Measurements from ENCODE around the gene NKX1-1. TPM values are rescaled to one million over a fixed set of nuclear protein-coding genes. Genes with fewer than 3 reads are reported as not detected.

Gene NKX1-1
- total RNA-seq, 1 experiment from 2014 or later: not detected

DNA sequence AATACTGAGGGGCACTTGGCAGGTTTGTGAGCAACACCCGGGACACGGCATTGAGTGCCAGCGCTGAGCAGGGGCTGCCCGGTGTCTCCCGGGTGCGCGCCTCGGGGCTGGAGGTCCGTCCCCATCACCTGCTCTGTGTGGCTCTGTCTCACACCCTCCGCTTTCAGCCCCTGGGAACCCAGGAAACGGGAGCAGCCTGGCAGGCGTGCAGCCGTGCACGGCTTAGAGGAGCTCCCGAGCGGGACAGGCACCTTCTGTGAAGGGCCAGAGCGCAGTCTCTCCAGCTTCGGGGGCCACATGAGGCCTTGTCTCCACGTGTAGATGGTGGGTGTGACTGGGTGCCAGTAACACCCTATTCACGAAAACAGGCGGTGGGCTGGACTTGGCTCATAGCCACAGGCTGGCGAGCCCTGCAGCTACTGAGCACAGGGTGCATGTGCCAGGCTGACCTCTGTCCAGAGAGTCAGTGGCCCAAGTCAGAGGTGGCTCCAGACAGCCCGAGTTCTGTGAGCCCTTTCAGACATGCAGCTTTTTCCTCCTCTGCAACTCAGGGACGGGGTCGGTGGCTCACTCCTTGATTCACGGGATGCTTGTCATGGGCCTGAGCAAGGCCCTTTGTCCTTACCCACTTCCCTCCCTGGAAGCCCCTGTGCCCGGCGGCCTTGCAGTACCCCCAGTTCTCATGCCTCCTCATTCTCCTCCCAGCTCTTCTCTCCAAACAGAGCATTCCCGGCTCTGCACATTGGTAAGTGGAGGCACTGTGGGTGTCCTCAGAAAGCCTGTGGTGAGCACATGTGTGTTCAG, 35.7 kb downstream of the NKX1-1 start:
- Histone ChIP-seq H3K27me3 (ENCODE audit: insufficient read depth, low read depth) (no peaks in the 10 kb centered on the region), H3F3A (ENCODE audit: insufficient read depth, low read depth) (no peaks in the 10 kb centered on the region), H3K79me2 (ENCODE audit: low read depth) (no peaks in the 10 kb centered on the region), H3K27ac (no peak overlapping the region), H3K9me2 (ENCODE audit: insufficient read depth) (no peaks in the 10 kb centered on the region), H4K20me1 (ENCODE audit: insufficient read depth) (no peaks in the 10 kb centered on the region), H3K36me3 (ENCODE audit: low read depth) (no peaks in the 10 kb centered on the region), H3K4me3 (no peak overlapping the region), H3K9me3 (ENCODE audit: insufficient read depth, low read depth) (no peaks in the 10 kb centered on the region), H2AFZ (no peak overlapping the region), H3K4me2 (no peak overlapping the region), H3K4me1 (replicated peaks; ENCODE audit: insufficient read depth) (no peaks in the 10 kb centered on the region)
- POLR2A ChIA-PET (ENCODE audit: unreplicated experiment): no interaction called here
- no TSS peak for BruUV-seq (replicated peaks)
- intact Hi-C loops (cut with micrococcal nuclease; ENCODE audit: unreplicated experiment): no loop called here
- no peak for DNase-seq
- CTCF ChIA-PET: no interaction called here
- no peak for TF ChIP-seq EZH2 (IDR thresholded peaks at IDR 0.05; ENCODE audit: low read depth)
- TF ChIP-seq, protein P1, sequence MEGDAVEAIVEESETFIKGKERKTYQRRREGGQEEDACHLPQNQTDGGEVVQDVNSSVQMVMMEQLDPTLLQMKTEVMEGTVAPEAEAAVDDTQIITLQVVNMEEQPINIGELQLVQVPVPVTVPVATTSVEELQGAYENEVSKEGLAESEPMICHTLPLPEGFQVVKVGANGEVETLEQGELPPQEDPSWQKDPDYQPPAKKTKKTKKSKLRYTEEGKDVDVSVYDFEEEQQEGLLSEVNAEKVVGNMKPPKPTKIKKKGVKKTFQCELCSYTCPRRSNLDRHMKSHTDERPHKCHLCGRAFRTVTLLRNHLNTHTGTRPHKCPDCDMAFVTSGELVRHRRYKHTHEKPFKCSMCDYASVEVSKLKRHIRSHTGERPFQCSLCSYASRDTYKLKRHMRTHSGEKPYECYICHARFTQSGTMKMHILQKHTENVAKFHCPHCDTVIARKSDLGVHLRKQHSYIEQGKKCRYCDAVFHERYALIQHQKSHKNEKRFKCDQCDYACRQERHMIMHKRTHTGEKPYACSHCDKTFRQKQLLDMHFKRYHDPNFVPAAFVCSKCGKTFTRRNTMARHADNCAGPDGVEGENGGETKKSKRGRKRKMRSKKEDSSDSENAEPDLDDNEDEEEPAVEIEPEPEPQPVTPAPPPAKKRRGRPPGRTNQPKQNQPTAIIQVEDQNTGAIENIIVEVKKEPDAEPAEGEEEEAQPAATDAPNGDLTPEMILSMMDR (conservative IDR thresholded peaks at IDR 0.05): no peak

DNA sequence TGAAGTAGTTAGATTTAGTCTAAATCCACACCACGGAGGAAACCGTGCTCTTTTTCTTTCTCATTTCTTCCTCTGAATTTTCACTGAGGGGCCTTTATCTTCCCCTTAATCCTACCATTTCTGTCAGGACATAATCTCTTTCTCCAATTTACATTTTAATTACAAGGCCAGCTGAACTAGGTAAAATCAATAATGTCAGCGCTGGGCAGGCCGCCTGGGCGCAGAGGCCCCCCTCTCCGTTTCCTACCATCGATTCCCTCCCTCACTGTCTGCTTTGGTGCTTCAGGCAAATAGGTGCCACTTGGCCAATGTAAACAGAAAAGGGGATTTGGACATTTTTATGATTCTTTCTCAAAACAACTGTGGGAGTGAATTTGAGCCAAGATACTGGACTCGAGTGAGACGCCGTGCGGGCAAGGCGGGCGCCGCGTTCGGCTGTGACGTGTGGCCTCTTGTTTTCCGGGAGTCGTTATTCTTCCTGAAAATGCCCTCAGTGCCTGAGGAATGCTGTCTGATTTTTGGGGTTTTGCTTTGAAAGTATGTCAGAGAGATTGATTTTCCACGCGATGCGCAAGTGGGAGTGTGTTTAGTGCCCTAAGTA, 36.7 kb downstream of the NKX1-1 start:
- H3K36me3 ChIP-seq (ENCODE audit: low read depth): no peaks in the 10 kb centered on the region
- BruUV-seq (replicated peaks): no TSS peak
- no peaks in the 10 kb centered on the region for H3K9me3 ChIP-seq (ENCODE audit: insufficient read depth, low read depth)
- no peaks in the 10 kb centered on the region for H4K20me1 ChIP-seq (ENCODE audit: insufficient read depth)
- TF ChIP-seq EZH2 (IDR thresholded peaks at IDR 0.05; ENCODE audit: low read depth): no peak
- TF ChIP-seq, protein P1 (conservative IDR thresholded peaks at IDR 0.05): no peak
- H3K4me2 ChIP-seq: no peak overlapping the region
- no peaks in the 10 kb centered on the region for H3K9me2 ChIP-seq (ENCODE audit: insufficient read depth)
- CTCF ChIA-PET: no interaction called here
- H3K27me3 ChIP-seq (ENCODE audit: insufficient read depth, low read depth): no peaks in the 10 kb centered on the region
- POLR2A ChIA-PET (ENCODE audit: unreplicated experiment): no interaction called here
- intact Hi-C loops (cut with micrococcal nuclease; ENCODE audit: unreplicated experiment): no loop called here
- no peaks in the 10 kb centered on the region for H3K79me2 ChIP-seq (ENCODE audit: low read depth)
- H2AFZ ChIP-seq: no peak overlapping the region
- no peak for DNase-seq
- H3K4me1 ChIP-seq (replicated peaks; ENCODE audit: insufficient read depth): no peaks in the 10 kb centered on the region
- no peak overlapping the region for H3K4me3 ChIP-seq
- H3F3A ChIP-seq (ENCODE audit: insufficient read depth, low read depth): no peaks in the 10 kb centered on the region
- no peak overlapping the region for H3K27ac ChIP-seq

GRCh38 chr4:1369091-1369450, 37.2 kb downstream of the NKX1-1 start:
- H3K9me2 ChIP-seq (ENCODE audit: insufficient read depth): no peaks in the 10 kb centered on the region
- H3F3A ChIP-seq (ENCODE audit: insufficient read depth, low read depth): no peaks in the 10 kb centered on the region
- H4K20me1 ChIP-seq (ENCODE audit: insufficient read depth): no peaks in the 10 kb centered on the region
- no peak for DNase-seq
- H2AFZ ChIP-seq: no peak overlapping the region
- no peak for TF ChIP-seq EZH2 (IDR thresholded peaks at IDR 0.05; ENCODE audit: low read depth)
- TF ChIP-seq, protein P1 (conservative IDR thresholded peaks at IDR 0.05): no peak
- CTCF ChIA-PET: no interaction called here
- intact Hi-C loops (cut with micrococcal nuclease; ENCODE audit: unreplicated experiment): no loop called here
- no peaks in the 10 kb centered on the region for H3K79me2 ChIP-seq (ENCODE audit: low read depth)
- H3K9me3 ChIP-seq (ENCODE audit: insufficient read depth, low read depth): no peaks in the 10 kb centered on the region
- POLR2A ChIA-PET (ENCODE audit: unreplicated experiment): no interaction called here
- BruUV-seq (replicated peaks): no TSS peak
- H3K4me3 ChIP-seq: no peak overlapping the region
- no peaks in the 10 kb centered on the region for H3K4me1 ChIP-seq (replicated peaks; ENCODE audit: insufficient read depth)
- H3K27me3 ChIP-seq (ENCODE audit: insufficient read depth, low read depth): no peaks in the 10 kb centered on the region
- no peaks in the 10 kb centered on the region for H3K36me3 ChIP-seq (ENCODE audit: low read depth)
- H3K27ac ChIP-seq: no peak overlapping the region
- H3K4me2 ChIP-seq: no peak overlapping the region
